Activated CD4-positive, alpha-beta T cell treated with anti-CD3 and anti-CD28 coated beads for 24 hours (primary cell): ENCODE measurements around the gene CSAG1.
"Not testable (repeated sequence)": the region's sequence is repeated elsewhere in the genome, so short reads cannot be mapped to it uniquely, and the experiment has no call there.

Experiments
- DNase-seq, 2 donors: peaks; one replicate each; pipeline ENCODE4 v3.0.0-alpha.2; 2020; ENCODE audit warnings: low read depth in 2 of 2

CSAG1 gene, protein sequence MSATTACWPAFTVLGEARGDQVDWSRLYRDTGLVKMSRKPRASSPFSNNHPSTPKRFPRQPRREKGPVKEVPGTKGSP

DNA sequence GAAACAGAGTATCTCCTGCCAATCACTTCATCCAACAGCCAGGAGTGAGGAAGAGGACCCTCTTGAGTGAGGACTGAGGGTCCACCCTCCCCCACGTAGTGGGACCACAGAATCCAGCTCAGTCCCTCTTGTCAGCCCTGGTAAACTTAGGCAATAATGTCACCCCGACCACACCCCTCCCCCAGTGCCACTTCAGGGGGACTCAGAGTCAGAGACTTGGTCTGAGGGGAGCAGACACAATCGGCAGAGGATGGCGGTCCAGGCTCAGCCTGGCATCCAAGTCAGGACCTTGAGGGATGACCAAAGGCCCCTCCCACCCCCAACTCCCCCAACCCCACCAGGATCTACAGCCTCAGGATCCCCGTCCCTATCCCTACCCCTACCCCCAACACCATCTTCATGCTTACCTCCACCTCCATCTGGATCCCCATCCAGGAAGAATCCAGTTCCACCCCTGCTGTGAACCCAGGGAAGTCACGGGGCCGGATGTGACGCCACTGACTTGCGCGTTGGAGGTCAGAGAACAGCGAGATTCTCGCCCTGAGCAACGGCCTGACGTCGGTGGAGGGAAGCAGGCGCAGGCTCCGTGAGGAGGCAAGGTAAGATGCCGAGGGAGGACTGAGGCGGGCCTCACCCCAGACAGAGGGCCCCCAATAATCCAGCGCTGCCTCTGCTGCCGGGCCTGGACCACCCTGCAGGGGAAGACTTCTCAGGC is at the start of gene CSAG1, which contains the start of gene MAGEA12:
TSS of gene CSAG1 (minus strand) at position 461 of the 715 bp plus-strand sequence. CDS start 1,261 bp downstream, outside the sequence.
TSS of gene MAGEA12 (plus strand) at position 497 of the 715 bp plus-strand sequence. CDS start 2,405 bp downstream, outside the sequence.
- DNase-seq: no peak

DNA sequence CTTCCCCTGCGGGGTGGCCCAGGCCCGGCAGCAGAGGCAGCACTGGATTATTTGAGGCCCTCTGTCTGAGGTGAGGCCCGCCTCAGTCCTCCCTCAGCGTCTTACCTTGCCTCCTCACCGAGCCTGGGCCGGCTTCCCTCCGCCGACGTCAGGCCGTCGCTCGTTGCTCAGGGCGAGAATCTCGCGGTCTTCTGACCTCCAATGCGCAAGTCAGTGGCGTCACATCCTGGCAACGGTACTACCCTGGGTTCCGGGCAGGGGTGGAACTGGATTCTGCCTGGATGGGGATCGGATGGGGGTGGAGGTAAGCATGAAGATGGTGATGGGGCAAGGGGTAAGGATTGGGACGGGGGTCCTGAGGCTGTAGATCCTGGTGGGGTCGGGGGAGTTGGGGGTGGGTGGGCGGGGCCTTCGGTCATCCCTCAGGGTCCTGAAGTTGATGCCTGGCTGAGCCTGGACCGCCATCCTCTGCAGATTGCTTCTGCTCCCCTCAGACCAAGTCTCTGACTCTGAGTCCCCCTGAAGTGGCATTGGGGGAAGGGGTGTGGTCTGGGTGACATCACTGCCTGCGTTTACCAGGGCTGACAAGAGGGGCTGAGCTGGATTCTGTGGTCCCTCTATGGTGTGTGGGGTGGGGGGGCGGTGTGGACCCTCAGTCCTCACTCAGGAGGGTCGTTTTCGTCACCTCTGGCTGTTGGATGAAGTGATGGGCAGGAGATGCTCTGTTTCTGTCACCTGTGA is 36.2 kb upstream of the CSAG1 start, which contains the start of gene MAGEA6:
TSS of gene MAGEA6 (minus strand) at position 141 of the 741 bp plus-strand sequence. CDS start 2,039 bp downstream, outside the sequence.
- not testable (repeated sequence) for DNase-seq

DNA sequence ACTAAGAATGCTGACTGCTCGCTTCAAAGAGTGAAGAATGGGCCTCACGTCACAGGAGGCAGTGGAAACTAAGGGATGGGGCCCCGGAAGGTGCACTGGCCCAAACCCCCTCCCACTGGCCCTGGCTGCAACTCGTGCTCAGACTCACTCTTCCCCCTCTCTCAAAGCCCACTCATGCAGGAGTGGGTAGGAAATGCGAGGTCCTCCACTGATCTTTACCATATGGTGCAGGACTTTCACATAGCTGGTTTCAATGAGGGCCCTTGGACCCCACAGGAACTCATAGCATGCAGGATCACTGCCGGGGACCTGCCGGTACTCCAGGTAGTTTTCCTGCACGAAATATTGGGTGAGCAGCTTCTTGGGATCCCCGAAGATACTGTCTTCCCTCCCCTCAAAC is 33.0 kb upstream of the CSAG1 start:
- DNase-seq: not testable (repeated sequence)

DNA sequence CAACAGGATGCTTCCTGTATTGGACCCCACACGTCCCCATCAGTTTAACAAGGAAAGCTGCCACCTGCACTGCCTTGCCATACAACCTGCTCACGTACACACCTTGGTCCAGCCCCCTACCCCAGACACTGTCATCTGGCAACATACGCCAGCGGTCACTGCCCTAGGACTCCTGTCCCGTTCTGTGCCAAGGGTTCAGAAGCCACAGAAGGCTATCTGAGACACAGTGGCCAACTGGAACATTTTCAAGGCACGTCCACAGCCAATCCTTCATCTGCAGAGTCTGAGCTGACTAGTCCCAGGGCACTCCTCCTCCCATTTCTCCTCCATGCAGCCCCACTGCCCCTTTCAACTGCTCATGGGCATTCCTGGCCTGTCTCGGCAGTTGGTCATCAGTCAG is 28.1 kb upstream of the CSAG1 start:
- not testable (repeated sequence) for DNase-seq

DNA sequence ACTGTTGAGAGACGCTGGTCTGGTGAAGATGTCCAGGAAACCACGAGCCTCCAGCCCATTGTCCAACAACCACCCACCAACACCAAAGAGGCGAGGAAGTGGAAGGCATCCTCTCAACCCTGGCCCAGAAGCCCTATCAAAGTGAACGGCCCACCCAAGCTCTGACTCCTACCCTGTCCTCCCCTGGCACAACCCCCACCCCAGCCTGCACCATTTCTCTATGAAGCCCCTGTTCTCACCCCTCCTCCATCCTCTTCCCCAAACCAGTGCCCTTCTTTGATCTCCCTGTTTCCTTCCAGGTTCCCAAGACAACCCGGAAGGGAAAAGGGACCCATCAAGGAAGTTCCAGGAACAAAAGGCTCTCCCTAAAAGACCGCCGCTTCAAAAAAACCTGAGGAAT is 26.0 kb upstream of the CSAG1 start:
- DNase-seq: not testable (repeated sequence)

DNA sequence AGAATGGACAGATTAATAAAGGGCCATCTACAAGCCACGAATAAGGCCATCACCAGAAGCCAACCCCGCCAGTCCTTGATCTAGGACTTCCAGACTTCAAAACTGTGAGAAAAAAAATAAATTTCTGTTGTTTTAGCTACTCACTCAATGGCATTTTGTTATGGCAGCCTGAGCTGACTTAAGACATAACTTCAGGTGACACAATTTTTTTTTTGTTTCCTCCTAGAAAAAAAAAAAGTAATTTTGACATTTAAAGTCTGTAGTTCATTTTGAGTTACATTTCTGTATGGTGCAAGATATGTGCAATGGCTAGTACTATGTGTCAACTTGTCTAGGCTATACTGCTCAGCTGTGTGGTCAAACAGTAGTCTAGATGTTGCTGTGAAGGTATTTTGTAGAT is 25.4 kb upstream of the CSAG1 start, which contains the start of gene CSAG3:
TSS of gene CSAG3 (plus strand) at position 301 of the 400 bp plus-strand sequence.
- not testable (repeated sequence) for DNase-seq

DNA sequence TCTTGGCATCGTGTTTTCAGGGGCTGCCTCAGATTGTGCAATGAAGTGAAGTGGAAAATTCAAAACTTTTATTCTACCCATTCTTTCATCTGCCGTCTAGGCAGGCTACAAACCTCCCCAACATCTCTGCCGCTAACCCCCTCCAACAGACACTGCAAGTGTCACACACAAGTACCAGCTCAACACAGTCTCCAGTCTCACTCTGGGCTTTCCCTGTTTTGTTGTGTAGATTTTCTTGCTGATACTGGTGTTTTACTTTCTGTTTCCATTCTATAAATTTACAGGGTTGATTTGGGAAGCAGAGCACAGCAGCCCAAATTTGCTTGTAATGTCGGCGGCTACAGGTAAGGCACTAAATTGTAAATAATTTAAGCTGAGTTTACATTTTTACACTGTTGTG is 21.4 kb upstream of the CSAG1 start:
- DNase-seq: not testable (repeated sequence)

DNA sequence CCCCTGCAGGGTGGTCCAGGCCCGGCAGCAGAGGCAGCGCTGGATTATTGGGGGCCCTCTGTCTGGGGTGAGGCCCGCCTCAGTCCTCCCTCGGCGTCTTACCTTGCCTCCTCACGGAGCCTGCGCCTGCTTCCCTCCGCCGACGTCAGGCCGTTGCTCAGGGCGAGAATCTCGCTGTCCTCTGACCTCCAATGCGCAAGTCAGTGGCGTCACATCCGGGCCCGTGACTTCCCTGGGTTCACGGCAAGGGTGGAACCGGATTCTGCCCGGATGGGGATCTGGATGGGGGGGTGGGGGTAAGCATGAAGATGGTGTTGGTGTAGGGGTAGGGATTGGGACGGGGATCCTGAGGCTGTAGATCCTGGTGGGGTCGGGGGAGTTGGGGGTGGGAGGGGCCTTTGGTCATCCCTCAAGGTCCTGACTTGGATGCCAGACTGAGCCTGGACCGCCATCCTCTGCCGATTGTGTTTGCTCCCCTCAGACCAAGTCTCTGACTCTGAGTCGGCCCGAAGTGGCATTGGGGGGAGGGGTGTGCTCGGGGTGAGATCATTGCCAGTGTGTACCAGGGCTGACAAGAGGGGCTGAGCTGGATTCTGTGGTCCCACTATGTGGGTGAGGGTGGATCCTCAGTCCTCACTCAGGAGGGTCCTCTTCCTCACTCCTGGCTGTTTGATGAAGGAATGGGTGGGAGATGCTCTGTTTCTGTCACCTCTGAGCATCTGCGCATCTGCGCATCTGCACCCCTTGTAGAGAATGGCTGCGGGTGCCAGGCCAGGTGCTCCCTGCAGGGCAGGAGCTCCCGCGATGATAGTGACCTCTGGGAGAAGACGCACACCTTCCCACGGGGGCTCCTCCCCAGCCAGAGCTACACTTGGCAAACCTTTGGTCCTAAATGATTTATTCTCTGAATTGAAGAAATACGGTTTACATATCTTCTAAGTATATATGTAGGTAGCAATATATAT is 20.4 kb upstream of the CSAG1 start, which contains the start of gene MAGEA2:
TSS of gene MAGEA2 (minus strand) at position 157 of the 965 bp plus-strand sequence. CDS start 2,479 bp downstream, outside the sequence.
- DNase-seq: not testable (repeated sequence)

DNA sequence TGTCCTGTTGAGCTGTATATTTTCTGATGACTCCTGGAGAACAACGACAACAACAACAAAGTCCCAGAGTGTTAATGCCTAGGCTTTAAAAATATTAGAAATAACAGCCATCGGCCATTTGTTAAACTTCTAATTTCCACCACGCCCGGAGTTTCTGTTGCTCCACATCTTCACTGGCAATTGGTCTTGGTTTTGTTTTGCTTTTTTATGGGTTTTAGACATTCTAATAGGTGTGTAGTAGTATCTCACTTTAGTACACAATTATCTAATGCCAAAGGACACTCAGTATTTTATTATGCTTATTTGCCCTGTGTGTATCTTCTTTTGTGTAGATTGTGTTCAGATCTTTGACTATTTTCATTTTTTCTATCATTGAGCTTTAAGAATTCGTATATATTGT is 5.0 kb upstream of the CSAG1 start:
- no peak for DNase-seq

DNA sequence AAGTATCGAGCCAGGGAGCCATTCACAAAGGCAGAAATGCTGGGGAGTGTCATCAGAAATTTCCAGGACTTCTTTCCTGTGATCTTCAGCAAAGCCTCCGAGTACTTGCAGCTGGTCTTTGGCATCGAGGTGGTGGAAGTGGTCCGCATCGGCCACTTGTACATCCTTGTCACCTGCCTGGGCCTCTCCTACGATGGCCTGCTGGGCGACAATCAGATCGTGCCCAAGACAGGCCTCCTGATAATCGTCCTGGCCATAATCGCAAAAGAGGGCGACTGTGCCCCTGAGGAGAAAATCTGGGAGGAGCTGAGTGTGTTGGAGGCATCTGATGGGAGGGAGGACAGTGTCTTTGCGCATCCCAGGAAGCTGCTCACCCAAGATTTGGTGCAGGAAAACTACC is 3.0 kb upstream of the CSAG1 start:
- not testable (repeated sequence) for DNase-seq

DNA sequence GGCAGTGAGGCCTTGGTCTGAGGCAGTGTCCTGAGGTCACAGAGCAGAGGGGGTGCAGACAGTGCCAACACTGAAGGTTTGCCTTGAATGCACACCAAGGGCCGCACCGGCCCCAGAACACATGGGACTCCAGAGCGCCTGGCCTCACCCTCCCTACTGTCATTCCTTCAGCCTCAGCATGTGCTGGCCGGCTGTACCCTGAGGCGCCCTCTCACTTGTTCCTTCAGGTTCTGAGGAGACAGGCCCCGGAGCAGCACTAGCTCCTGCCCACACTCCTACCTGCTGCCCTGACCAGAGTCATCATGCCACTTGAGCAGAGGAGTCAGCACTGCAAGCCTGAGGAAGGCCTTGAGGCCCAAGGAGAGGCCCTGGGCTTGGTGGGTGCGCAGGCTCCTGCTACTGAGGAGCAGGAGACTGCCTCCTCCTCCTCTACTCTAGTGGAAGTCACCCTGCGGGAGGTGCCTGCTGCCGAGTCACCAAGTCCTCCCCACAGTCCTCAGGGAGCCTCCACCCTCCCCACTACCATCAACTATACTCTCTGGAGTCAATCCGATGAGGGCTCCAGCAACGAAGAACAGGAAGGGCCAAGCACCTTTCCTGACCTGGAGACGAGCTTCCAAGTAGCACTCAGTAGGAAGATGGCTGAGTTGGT is 2.5 kb upstream of the CSAG1 start:
- no peak for DNase-seq

DNA sequence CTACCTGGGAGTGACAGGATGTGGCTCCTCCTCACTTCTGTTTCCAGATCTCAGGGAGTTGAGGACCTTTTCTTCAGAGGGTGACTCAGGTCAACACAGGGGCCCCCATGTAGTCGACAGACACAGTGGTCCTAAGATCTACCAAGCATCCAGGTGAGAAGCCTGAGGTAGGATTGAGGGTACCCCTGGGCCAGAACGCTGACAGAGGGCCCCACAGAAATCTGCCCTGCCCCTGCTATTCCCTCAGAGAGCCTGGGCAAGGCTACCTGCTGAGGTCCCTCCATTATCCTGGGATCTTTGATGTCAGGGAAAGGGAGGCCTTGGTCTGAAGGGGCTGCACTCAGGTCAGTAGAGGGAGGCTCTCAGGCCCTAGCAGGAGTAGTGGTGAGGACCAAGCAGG is 1.6 kb upstream of the CSAG1 start:
- DNase-seq: no peak

DNA sequence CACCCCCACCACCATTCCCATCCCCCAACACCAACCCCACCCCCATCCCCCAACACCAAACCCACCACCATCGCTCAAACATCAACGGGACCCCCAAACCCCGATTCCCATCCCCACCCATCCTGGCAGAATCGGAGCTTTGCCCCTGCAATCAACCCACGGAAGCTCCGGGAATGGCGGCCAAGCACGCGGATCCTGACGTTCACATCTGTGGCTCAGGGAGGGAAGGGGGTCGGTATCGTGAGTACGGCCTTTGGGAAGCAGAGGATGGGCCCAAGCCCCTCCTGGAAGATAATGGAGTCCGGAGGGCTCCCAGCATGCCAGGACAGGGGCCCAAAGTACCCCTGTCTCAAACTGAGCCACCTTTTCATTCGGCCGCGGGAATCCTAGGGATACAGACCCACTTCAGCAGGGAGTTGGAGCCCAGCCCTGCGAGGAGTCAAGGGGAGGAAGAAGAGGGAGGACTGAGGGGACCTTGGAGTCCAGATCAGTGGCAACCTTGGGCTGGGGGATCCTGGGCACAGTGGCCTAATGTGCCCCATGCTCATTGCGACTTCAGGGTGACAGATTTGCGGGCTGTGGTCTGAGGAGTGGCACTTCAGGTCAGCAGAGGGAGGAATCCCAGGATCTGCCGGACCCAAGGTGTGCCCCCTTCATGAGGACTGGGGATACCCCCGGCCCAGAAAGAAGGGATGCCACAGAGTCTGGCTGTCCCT is 780 bp upstream of the CSAG1 start:
- not testable (repeated sequence) for DNase-seq

DNA sequence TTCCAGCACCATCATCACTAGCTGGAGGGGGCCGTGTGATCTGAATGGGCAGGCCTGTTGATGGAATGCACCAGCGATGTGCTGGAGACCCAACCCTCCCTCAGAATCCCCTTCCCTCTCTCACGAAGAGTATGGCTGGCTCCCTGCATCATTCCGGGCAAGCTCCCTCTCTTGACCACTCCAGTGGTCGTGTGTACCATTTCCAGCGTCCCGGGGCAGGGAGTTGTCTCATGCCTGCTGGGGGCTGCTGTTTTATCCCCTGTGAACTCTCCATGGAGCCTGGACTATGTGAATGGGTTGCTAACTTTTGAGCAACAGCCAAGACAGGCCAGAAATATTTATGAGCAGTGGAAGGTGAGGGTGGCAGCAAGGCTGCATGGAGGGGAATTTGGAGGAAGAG is 8.1 kb downstream of the CSAG1 start:
- DNase-seq: no peak

DNA sequence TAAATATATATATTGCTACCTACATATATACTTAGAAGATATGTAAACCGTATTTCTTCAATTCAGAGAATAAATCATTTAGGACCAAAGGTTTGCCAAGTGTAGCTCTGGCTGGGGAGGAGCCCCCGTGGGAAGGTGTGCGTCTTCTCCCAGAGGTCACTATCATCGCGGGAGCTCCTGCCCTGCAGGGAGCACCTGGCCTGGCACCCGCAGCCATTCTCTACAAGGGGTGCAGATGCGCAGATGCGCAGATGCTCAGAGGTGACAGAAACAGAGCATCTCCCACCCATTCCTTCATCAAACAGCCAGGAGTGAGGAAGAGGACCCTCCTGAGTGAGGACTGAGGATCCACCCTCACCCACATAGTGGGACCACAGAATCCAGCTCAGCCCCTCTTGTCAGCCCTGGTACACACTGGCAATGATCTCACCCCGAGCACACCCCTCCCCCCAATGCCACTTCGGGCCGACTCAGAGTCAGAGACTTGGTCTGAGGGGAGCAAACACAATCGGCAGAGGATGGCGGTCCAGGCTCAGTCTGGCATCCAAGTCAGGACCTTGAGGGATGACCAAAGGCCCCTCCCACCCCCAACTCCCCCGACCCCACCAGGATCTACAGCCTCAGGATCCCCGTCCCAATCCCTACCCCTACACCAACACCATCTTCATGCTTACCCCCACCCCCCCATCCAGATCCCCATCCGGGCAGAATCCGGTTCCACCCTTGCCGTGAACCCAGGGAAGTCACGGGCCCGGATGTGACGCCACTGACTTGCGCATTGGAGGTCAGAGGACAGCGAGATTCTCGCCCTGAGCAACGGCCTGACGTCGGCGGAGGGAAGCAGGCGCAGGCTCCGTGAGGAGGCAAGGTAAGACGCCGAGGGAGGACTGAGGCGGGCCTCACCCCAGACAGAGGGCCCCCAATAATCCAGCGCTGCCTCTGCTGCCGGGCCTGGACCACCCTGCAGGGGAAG is 19.4 kb downstream of the CSAG1 start, which contains the start of gene MAGEA2B:
TSS of gene MAGEA2B (plus strand) at position 814 of the 973 bp plus-strand sequence. CDS start 2,479 bp downstream, outside the sequence.
- not testable (repeated sequence) for DNase-seq

DNA sequence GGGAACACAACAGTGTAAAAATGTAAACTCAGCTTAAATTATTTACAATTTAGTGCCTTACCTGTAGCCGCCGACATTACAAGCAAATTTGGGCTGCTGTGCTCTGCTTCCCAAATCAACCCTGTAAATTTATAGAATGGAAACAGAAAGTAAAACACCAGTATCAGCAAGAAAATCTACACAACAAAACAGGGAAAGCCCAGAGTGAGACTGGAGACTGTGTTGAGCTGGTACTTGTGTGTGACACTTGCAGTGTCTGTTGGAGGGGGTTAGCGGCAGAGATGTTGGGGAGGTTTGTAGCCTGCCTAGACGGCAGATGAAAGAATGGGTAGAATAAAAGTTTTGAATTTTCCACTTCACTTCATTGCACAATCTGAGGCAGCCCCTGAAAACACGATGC is 20.3 kb downstream of the CSAG1 start:
- not testable (repeated sequence) for DNase-seq

DNA sequence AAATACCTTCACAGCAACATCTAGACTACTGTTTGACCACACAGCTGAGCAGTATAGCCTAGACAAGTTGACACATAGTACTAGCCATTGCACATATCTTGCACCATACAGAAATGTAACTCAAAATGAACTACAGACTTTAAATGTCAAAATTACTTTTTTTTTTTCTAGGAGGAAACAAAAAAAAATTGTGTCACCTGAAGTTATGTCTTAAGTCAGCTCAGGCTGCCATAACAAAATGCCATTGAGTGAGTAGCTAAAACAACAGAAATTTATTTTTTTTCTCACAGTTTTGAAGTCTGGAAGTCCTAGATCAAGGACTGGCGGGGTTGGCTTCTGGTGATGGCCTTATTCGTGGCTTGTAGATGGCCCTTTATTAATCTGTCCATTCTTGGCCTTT is 24.3 kb downstream of the CSAG1 start, which contains the start of gene CSAG2:
TSS of gene CSAG2 (minus strand) at position 101 of the 400 bp plus-strand sequence. CDS start 161 bp downstream, outside the sequence.
- not testable (repeated sequence) for DNase-seq

DNA sequence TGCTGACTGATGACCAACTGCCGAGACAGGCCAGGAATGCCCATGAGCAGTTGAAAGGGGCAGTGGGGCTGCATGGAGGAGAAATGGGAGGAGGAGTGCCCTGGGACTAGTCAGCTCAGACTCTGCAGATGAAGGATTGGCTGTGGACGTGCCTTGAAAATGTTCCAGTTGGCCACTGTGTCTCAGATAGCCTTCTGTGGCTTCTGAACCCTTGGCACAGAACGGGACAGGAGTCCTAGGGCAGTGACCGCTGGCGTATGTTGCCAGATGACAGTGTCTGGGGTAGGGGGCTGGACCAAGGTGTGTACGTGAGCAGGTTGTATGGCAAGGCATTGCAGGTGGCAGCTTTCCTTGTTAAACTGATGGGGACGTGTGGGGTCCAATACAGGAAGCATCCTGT is 27.0 kb downstream of the CSAG1 start:
- DNase-seq: not testable (repeated sequence)
